Neuronal stem cell (in vitro differentiated cells): ENCODE data around the gene PCGF5.

Experiments used
- DNase-seq: peaks from one replicate; pipeline ENCODE4 v3.0.0-alpha.2; 2013; ENCODE audit warnings: low spot score
- H2AFZ ChIP-seq: one replicate; pipeline ENCODE4 v1.6.1; 2013; ENCODE audit warnings: mild to moderate bottlenecking, low read length, inconsistent platforms
- H2AK5ac ChIP-seq: 2 replicates; pipeline ENCODE4 v1.6.1; 2013; ENCODE audit warnings: low read depth, mild to moderate bottlenecking, inconsistent platforms, low read length, moderate library complexity, mixed read lengths
- H2BK120ac ChIP-seq: 2 replicates; pipeline ENCODE4 v1.6.1; 2013; ENCODE audit warnings: low read depth, mild to moderate bottlenecking, inconsistent platforms, low read length, moderate library complexity, mixed read lengths
- H2BK12ac ChIP-seq: one replicate; pipeline ENCODE4 v1.6.1; 2013; ENCODE audit warnings: low read length, inconsistent platforms
- H2BK15ac ChIP-seq: 2 replicates; pipeline ENCODE4 v1.6.1; 2013; ENCODE audit warnings: mild to moderate bottlenecking, low read length, inconsistent platforms, mixed read lengths
- H2BK5ac ChIP-seq: one replicate; pipeline ENCODE4 v1.6.1; 2013; ENCODE audit warnings: inconsistent platforms, mild to moderate bottlenecking, low read length, moderate library complexity
- H3K14ac ChIP-seq: one replicate; pipeline ENCODE4 v1.6.1; 2013; ENCODE audit warnings: low read length, inconsistent platforms
- H3K18ac ChIP-seq: 2 replicates; pipeline ENCODE4 v1.6.1; 2013; ENCODE audit warnings: low read length, inconsistent platforms
- H3K23ac ChIP-seq: 2 replicates; pipeline ENCODE4 v1.6.1; 2013; ENCODE audit warnings: low read depth, mild to moderate bottlenecking, mixed read lengths, low read length, inconsistent platforms; ENCODE audit not compliant: poor library complexity
- H3K27ac ChIP-seq: replicated peaks from 3 replicates; pipeline ENCODE4 v1.5.1; 2013; ENCODE audit warnings: low read length, inconsistent platforms
- H3K27me3 ChIP-seq, 3 experiments: 2 replicates each; pipeline ENCODE4 v1.6.1; 2013; ENCODE audit warnings: low read length in 3 of 3, mild to moderate bottlenecking in 2 of 3, inconsistent platforms in 1 of 3, low read depth in 1 of 3, mixed read lengths in 1 of 3, moderate library complexity in 1 of 3; ENCODE audit not compliant: control insufficient read depth in 3 of 3, insufficient read depth in 3 of 3
- H3K36me3 ChIP-seq, 2 donors: replicated peaks in 1 of 2; 2 replicates each; pipeline ENCODE4 v1.6.1; 2013; ENCODE audit warnings: low read length in 2 of 2; ENCODE audit not compliant: control insufficient read depth in 2 of 2, insufficient read depth in 2 of 2
- H3K4ac ChIP-seq: 2 replicates; pipeline ENCODE4 v1.6.1; 2013; ENCODE audit warnings: inconsistent platforms, mild to moderate bottlenecking, low read length, moderate library complexity
- H3K4me1 ChIP-seq, 2 donors: 1 replicate in 1 of 2; 2 replicates in 1 of 2; pipeline ENCODE4 v1.6.1; 2013; ENCODE audit warnings: low read length in 2 of 2, low read depth in 1 of 2; ENCODE audit not compliant: control insufficient read depth in 2 of 2, insufficient read depth in 1 of 2
- H3K4me2 ChIP-seq: one replicate; pipeline ENCODE4 v1.6.1; 2013; ENCODE audit warnings: mild to moderate bottlenecking, low read length, inconsistent platforms; ENCODE audit not compliant: insufficient read depth, poor library complexity, severe bottlenecking
- H3K4me3 ChIP-seq, 2 donors: 2 replicates each; pipeline ENCODE4 v1.5.1; 2013; ENCODE audit warnings: low read length in 2 of 2, mild to moderate bottlenecking in 2 of 2, inconsistent platforms in 1 of 2, moderate library complexity in 1 of 2
- H3K79me1 ChIP-seq: one replicate; pipeline ENCODE4 v1.6.1; 2013; ENCODE audit warnings: low read depth, mild to moderate bottlenecking, inconsistent platforms, low read length, moderate library complexity
- H3K9ac ChIP-seq: one replicate; pipeline ENCODE4 v1.6.1; 2013; ENCODE audit warnings: mild to moderate bottlenecking, low read depth, low read length, inconsistent platforms; ENCODE audit not compliant: poor library complexity
- H3K9me3 ChIP-seq, 2 donors: replicated peaks in 1 of 2; 2 replicates each; pipeline versions ENCODE3 to v1.6.1; 2013; ENCODE audit warnings: low read length in 2 of 2, mild to moderate bottlenecking in 2 of 2, inconsistent platforms in 1 of 2, low read depth in 1 of 2, mixed read lengths in 1 of 2, moderate library complexity in 1 of 2; ENCODE audit not compliant: control insufficient read depth in 2 of 2, insufficient read depth in 1 of 2
- H4K8ac ChIP-seq: one replicate; pipeline ENCODE4 v1.6.1; 2013; ENCODE audit warnings: low read depth, mild to moderate bottlenecking, inconsistent platforms, low read length, moderate library complexity
- H4K91ac ChIP-seq: one replicate; pipeline ENCODE4 v1.6.1; 2013; ENCODE audit warnings: low read length, low read depth, mild to moderate bottlenecking, inconsistent platforms; ENCODE audit not compliant: poor library complexity
- WGBS, 2 donors: extraction: QIAGEN DNeasy Blood & Tissue Kit; methylation state at CpG; one replicate each; pipeline ENCODE4 v1.1.7; 2013; ENCODE audit warnings: missing lambda C conversion rate in 2 of 2, mixed read lengths in 1 of 2; ENCODE audit not compliant: insufficient read length in 2 of 2, insufficient replicate concordance in 1 of 2; ENCODE audit errors: extremely low coverage in 2 of 2; 5-methylcytosine and 5-hydroxymethylcytosine counted together

The PCGF5 gene

DNA sequence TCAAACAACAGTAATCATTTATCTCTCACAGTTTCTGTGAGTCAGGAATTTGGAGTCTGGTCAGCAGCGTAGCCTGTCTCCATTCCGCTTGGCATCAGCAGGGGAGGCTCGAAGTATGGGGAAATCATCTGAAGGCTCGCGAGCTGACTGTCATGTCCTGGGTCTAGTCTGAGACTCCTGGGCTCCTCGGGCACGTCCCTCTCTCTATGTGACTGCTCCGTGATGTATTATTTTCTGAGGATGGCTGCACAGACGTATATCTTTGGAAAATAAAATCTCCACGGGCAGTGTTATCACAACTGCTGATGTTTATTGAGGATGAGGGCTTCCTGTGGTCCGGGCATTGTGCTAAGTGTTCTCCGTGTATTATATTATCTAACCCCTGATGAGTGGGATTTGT is 23.3 kb upstream of the PCGF5 start:
- H3K36me3 ChIP-seq, result no peaks in the 10 kb centered on the region
- H3K79me1 ChIP-seq, result no peaks in the 10 kb centered on the region
- H4K91ac ChIP-seq, result no peak overlapping the region
- peak overlapping the region; percentile 43 for H2AFZ ChIP-seq
- no peak overlapping the region for H3K9ac ChIP-seq
- H4K8ac ChIP-seq, result no peak overlapping the region
- no CpG with 5 or more reads among the region's 12 CpGs for WGBS, 2 donors
- H2BK15ac ChIP-seq, result no peak overlapping the region
- H3K23ac ChIP-seq, result no peak overlapping the region
- H2BK5ac ChIP-seq, result no peak overlapping the region
- H3K9me3 ChIP-seq, result peaks cover 0 to 10% of the 10 kb centered on the region in 2 donors
- H3K18ac ChIP-seq, result peak overlapping the region; percentile 3
- H3K4me1 ChIP-seq, result peaks cover 0 to 4% of the 10 kb centered on the region in 2 donors
- DNase-seq, result no peak
- no peak overlapping the region for H2AK5ac ChIP-seq
- H3K27me3 ChIP-seq, result no peaks in the 10 kb centered on the region
- H3K27ac ChIP-seq, result no peak overlapping the region
- no peak overlapping the region for H3K14ac ChIP-seq
- no peak overlapping the region for H3K4me2 ChIP-seq
- H3K4ac ChIP-seq, result no peak overlapping the region
- no peak overlapping the region for H2BK12ac ChIP-seq
- no peak overlapping the region for H2BK120ac ChIP-seq
- H3K4me3 ChIP-seq, result no peak overlapping the region

DNA sequence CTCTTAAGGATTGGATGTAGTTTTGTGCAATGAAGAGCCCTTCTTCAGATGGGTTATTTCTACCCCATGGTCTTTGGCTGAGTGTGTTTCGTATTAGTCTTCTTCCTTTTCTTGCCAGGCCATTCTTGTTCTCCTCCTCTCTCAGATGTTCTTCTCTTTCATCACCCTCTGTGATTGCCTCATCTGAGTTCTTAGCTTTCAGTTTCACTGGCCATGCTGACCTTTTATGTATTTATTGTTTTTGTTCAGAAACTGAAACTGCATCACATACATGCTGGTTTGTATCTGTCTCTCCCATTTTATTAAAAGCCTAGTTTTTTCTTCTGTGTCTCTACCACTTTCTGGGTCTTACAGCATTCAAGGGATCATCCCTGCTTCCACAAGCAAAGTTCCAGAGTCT is 21.7 kb upstream of the PCGF5 start:
- Histone ChIP-seq H3K4me2 (no peak overlapping the region), H2BK5ac (no peak overlapping the region), H2BK120ac (no peak overlapping the region), H2BK12ac (no peak overlapping the region), H4K91ac (no peak overlapping the region), H3K4ac (no peak overlapping the region), H3K4me1 (peaks cover 0 to 4% of the 10 kb centered on the region in 2 donors), H3K14ac (no peak overlapping the region), H2AK5ac (no peak overlapping the region), H4K8ac (no peak overlapping the region), H3K18ac (no peak overlapping the region), H3K36me3 (no peaks in the 10 kb centered on the region), H3K27ac (no peak overlapping the region), H3K4me3 (no peak overlapping the region), H3K9ac (no peak overlapping the region), H3K79me1 (no peaks in the 10 kb centered on the region), H3K27me3 (no peaks in the 10 kb centered on the region), H2BK15ac (no peak overlapping the region), H3K23ac (no peak overlapping the region), H3K9me3 (peaks cover 0 to 7% of the 10 kb centered on the region in 2 donors), H2AFZ (no peak overlapping the region)
- no peak for DNase-seq
- WGBS, 2 donors, result no CpG with 5 or more reads among the region's 1 CpG

DNA sequence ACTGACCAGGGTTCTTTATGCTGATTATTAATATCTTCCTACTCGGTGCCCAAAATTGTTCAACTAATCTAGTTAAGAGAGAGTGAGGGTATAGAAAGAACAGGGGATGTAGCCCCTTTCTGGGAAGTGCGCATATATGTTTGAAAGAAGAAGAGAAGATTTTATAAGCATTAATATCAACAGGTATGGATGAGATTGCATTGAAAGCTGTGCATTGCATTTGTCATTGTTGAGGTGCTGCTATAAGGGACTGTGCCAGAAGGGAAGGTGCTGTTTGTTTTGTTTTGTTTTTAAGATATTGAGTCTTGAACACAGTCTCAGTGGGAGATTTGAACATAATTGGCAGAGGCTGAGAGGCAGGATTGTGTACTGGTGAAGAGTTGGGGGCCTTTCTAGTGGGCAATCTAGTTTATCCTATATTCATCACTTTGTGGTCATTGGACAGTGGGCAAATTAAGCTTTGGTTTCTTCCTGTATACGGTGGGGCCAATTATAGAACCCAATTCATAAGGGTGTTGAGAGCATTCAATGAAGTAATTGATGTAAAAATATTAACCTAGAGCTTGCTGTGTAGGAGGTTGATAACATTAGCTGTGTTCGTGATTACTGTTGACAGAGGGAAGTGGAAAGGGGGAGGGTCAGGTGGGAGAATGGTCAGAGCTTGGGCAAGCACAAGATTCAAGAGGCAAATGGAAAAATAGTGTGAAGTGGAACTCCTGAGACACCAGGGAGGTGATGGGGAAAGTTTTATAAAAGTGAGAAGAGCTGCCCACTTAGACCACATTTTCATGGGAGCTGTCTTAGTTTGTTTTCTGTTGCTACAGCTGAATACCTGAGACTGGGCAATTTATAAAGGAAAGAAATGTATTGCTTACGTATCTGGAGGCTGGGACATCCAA is 19.9 kb upstream of the PCGF5 start:
- no peaks in the 10 kb centered on the region for H3K36me3 ChIP-seq
- H2BK5ac ChIP-seq, result no peak overlapping the region
- H3K4me1 ChIP-seq, result peaks cover 0 to 11% of the 10 kb centered on the region in 2 donors
- H2BK12ac ChIP-seq, result no peak overlapping the region
- no peak overlapping the region for H2AK5ac ChIP-seq
- no peak overlapping the region for H3K14ac ChIP-seq
- no peak overlapping the region for H3K4me2 ChIP-seq
- no peak overlapping the region for H3K4me3 ChIP-seq
- H3K79me1 ChIP-seq, result no peaks in the 10 kb centered on the region
- H4K8ac ChIP-seq, result no peak overlapping the region
- no peak overlapping the region for H2AFZ ChIP-seq
- H4K91ac ChIP-seq, result no peak overlapping the region
- no peak overlapping the region for H2BK15ac ChIP-seq
- no peak for DNase-seq
- no CpG with 5 or more reads among the region's 5 CpGs for WGBS, 2 donors
- H3K18ac ChIP-seq, result no peak overlapping the region
- H3K27me3 ChIP-seq, result no peaks in the 10 kb centered on the region
- H3K9me3 ChIP-seq, result peaks cover 0 to 7% of the 10 kb centered on the region in 2 donors
- H3K4ac ChIP-seq, result no peak overlapping the region
- no peak overlapping the region for H2BK120ac ChIP-seq
- H3K23ac ChIP-seq, result no peak overlapping the region
- H3K9ac ChIP-seq, result no peak overlapping the region
- H3K27ac ChIP-seq, result no peak overlapping the region

DNA sequence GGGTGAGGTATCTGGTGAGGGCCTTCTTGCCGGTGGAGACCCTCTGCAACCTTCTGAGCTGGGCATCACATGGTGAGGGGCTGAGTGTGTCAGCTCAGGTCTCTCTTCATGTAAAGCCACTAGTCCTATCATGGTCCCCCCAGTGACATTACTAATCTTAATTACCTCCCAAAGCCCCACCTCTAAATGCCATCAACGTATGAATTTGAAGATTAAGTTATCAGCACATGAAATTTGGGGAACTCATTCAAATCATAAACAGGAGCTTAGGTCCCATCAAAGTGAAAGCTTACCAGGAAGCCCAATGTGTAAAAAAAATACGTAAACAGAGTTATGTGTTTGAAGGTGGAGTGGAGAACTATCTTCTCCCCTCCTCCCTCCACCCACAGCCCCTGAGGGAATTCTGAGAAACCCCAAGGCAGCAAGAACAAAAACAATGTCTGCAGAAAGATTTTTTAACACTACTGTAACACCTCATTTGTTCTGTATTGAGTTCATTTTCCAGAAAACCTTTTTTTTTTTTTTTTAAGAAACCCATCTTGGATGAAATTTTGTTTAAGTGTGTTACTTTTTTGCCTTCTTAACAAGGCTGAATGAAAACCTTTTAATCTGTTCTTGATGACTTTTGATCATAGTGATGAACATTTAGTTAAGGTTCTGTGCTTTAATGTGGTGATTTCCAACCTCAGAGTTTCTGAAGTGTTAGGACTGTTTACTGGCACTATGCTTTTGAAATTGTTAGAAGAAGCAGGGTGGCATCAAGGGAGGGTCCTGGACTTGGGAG is 19.1 kb upstream of the PCGF5 start:
- peaks cover 0 to 7% of the 10 kb centered on the region in 2 donors for H3K9me3 ChIP-seq
- no peak overlapping the region for H2BK12ac ChIP-seq
- H3K79me1 ChIP-seq, result no peaks in the 10 kb centered on the region
- peaks cover 0 to 13% of the 10 kb centered on the region in 2 donors for H3K4me1 ChIP-seq
- no peak for DNase-seq
- no peak overlapping the region for H2AK5ac ChIP-seq
- no peak overlapping the region for H3K4me3 ChIP-seq
- H2BK120ac ChIP-seq, result no peak overlapping the region
- H3K9ac ChIP-seq, result no peak overlapping the region
- H3K27me3 ChIP-seq, result no peaks in the 10 kb centered on the region
- no peak overlapping the region for H3K14ac ChIP-seq
- H3K4me2 ChIP-seq, result no peak overlapping the region
- H3K23ac ChIP-seq, result no peak overlapping the region
- no peak overlapping the region for H2AFZ ChIP-seq
- no peak overlapping the region for H3K18ac ChIP-seq
- no peak overlapping the region for H3K4ac ChIP-seq
- H4K91ac ChIP-seq, result no peak overlapping the region
- H3K36me3 ChIP-seq, result no peaks in the 10 kb centered on the region
- no peak overlapping the region for H2BK15ac ChIP-seq
- no peak overlapping the region for H2BK5ac ChIP-seq
- H3K27ac ChIP-seq, result no peak overlapping the region
- no CpG with 5 or more reads among the region's 3 CpGs for WGBS, 2 donors
- no peak overlapping the region for H4K8ac ChIP-seq
